ENCODE data around the gene GLS2. TPM values are rescaled to one million over a fixed set of nuclear protein-coding genes. Genes with fewer than 3 reads are reported as not detected.

GLS2 gene
- total RNA-seq, 3 donors from 2014 or later: 0.16 to 5.1 (median 4.6) TPM

DNA sequence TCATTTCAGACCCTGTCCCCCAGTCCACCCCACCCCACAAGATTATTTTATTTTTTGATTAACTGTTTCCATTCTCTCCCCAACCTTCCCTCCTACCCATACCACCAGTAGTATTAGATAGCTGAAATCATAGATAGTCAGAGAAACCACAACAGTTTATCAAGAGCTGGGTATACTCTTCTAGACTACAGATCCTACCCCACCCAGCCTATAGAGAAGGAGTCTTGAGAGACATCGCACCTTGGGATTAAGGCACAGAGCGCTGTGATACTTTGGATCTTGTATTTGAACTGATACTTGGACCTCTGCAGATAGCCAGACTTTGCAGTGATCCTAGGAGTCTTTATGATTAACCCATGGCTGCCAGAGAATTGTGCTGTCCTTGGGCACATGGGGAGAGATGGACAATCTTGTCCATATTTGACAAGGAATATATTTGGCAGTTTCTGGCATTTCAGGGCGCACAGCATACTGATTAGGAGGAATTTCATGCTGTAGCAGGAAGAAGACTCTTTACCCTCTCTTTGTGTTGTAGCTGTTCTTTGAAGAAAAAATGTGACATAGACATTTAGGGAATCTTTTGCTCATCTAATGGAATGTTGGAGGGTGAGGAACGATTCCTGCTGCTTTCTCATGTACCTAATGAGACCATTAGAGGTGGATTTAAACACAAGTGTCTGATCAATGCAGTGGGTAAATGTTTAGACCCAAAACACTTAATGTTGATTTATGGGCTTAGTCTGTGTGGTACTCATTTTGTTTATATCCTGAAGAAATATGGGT is 34.6 kb upstream of the GLS2 start:
- H3K4me1 ChIP-seq: peaks cover 6 to 7% of the 10 kb centered on the region in 2 donors
- H3K4me3 ChIP-seq: peak overlapping the region; percentile 58 to 71 (median 61)
- DNase-seq (ENCODE audit: low spot score in 2 of 2): no peak
- intact Hi-C loops (cut with DNase I; ENCODE audit: low total_unique reads): no loop called here
- H3K27me3 ChIP-seq: no peaks in the 10 kb centered on the region
- peak overlapping the region; percentile 87 to 96 for H3K27ac ChIP-seq
- H3K36me3 ChIP-seq: no peaks in the 10 kb centered on the region
- no peaks in the 10 kb centered on the region for H3K9me3 ChIP-seq
- TF ChIP-seq POLR2A (IDR thresholded peaks at IDR 0.05) (no peak), POLR2AphosphoS5 (IDR thresholded peaks at IDR 0.05) (no peak)
- TF ChIP-seq, protein P1, sequence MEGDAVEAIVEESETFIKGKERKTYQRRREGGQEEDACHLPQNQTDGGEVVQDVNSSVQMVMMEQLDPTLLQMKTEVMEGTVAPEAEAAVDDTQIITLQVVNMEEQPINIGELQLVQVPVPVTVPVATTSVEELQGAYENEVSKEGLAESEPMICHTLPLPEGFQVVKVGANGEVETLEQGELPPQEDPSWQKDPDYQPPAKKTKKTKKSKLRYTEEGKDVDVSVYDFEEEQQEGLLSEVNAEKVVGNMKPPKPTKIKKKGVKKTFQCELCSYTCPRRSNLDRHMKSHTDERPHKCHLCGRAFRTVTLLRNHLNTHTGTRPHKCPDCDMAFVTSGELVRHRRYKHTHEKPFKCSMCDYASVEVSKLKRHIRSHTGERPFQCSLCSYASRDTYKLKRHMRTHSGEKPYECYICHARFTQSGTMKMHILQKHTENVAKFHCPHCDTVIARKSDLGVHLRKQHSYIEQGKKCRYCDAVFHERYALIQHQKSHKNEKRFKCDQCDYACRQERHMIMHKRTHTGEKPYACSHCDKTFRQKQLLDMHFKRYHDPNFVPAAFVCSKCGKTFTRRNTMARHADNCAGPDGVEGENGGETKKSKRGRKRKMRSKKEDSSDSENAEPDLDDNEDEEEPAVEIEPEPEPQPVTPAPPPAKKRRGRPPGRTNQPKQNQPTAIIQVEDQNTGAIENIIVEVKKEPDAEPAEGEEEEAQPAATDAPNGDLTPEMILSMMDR (IDR thresholded peaks at IDR 0.05): no peak

DNA sequence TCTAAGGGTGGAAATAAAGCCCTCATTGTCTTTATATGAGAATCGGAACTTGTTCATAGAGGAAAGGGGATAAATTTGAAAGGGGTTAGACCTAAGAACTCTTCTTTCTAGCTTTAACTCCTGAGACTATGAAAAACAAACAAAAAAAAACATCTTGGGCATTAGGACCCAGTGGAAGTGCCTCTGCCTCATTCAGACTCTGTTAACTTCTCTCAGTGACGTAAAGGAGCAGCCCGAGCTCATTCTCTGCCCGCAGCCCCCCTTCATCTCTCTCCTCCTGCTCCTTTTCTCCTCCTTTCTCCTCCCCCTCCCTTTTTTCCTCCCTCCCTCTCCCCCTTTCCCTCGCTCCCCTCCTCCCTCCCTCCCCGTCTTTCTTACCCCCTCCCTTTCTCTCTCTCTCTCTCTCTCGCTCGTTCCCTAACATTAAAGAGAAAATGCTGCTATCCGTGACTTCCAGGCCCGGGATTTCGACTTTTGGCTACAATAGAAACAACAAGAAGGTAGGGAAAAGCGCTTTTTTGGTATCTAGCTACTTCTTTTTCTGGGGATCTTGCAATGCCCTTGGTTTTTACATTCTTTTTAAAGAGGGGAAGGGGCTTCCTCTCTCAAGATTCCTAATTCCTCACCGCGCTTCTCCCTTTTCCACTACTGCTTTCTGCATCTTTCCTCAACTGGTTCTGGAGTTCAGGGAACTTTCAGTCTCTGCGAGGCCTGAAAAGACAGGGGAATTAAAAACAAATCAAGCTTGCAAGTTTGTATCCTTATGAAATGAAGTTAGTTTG is 33.8 kb upstream of the GLS2 start, which contains the start of gene RBMS2:
TSS of gene RBMS2 (plus strand) at position 231 of the 782 bp plus-strand sequence. CDS start at position 435, 204 bp downstream.
- intact Hi-C loops (cut with DNase I; ENCODE audit: low total_unique reads): no loop called here
- TF ChIP-seq POLR2A (IDR thresholded peaks at IDR 0.05) (no peak), POLR2AphosphoS5 (IDR thresholded peaks at IDR 0.05) (peak in 1 of 3 donors; percentile 11)
- TF ChIP-seq, protein P1 (IDR thresholded peaks at IDR 0.05): no peak
- Histone ChIP-seq H3K36me3 (no peaks in the 10 kb centered on the region), H3K4me3 (peak within 1 kb of the TSS; percentile 58 to 71 (median 61)), H3K9me3 (no peaks in the 10 kb centered on the region), H3K4me1 (peaks cover 4 to 6% of the 10 kb centered on the region in 2 donors), H3K27me3 (no peaks in the 10 kb centered on the region), H3K27ac (peak within 1 kb of the TSS; percentile 87 to 96)
- peak; percentile 74 to 89 for DNase-seq (ENCODE audit: low spot score in 2 of 2)

DNA sequence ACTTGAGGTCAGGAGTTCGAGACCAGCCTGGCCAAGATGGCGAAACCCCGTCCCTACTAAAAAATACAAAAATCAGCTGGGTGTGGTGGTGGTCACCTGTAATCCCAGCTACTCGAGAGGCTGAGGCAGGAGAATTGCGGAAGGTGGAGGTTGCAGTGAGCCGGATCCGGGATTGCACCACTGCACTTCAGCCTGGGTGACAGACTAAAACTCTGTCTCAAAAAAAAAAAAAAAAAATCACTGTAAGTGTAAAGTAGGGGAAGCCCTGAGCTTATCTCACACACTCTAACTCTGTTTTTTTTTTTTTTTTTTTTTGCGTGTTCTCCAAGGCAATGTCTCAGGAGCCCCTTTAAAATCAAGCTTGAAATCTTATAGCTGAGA is 33.2 kb upstream of the GLS2 start:
- peaks cover 4 to 6% of the 10 kb centered on the region in 2 donors for H3K4me1 ChIP-seq
- H3K9me3 ChIP-seq: no peaks in the 10 kb centered on the region
- intact Hi-C loops (cut with DNase I; ENCODE audit: low total_unique reads): no loop called here
- TF ChIP-seq POLR2A (IDR thresholded peaks at IDR 0.05) (no peak), POLR2AphosphoS5 (IDR thresholded peaks at IDR 0.05) (no peak)
- TF ChIP-seq, protein P1 (IDR thresholded peaks at IDR 0.05): no peak
- H3K36me3 ChIP-seq: no peaks in the 10 kb centered on the region
- peak overlapping the region; percentile 58 to 71 (median 61) for H3K4me3 ChIP-seq
- DNase-seq (ENCODE audit: low spot score in 2 of 2): no peak
- H3K27me3 ChIP-seq: no peaks in the 10 kb centered on the region
- H3K27ac ChIP-seq: peak overlapping the region; percentile 87 to 96

DNA sequence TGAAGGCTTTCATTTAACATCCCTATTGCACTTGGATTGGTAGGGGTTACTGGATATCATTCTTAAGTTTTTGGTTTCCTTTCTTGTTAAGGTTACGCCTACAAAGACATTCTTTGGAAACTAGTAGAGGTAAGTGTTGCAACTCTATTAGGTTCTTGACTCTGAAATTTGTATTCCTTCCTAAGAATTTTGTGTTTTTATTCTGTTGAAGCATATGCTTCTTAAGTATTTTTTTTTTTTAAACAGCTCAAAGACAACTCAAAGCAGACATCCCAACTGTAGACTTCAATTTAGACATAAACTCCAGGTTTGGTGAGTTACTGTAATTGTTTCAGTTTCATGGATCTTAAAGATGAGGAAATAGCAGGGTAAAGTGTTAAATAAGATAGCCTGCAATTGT is 32.5 kb upstream of the GLS2 start:
- intact Hi-C loops (cut with DNase I; ENCODE audit: low total_unique reads): no loop called here
- no peak for DNase-seq (ENCODE audit: low spot score in 2 of 2)
- Histone ChIP-seq H3K36me3 (no peaks in the 10 kb centered on the region), H3K27ac (peak overlapping the region; percentile 85 to 96), H3K9me3 (no peaks in the 10 kb centered on the region), H3K27me3 (no peaks in the 10 kb centered on the region), H3K4me3 (peak overlapping the region; percentile 58 to 71 (median 61)), H3K4me1 (peaks cover 4 to 6% of the 10 kb centered on the region in 2 donors)
- no peak for TF ChIP-seq POLR2A (IDR thresholded peaks at IDR 0.05)
- no peak for TF ChIP-seq POLR2AphosphoS5 (IDR thresholded peaks at IDR 0.05)
- TF ChIP-seq, protein P1 (IDR thresholded peaks at IDR 0.05): no peak
